HL-60 (cell line): ENCODE data around the gene EPC1.
"Not testable (repeated sequence)": the region's sequence is repeated elsewhere in the genome, so short reads cannot be mapped to it uniquely, and the experiment has no call there.

Experiments used
- DNase-seq, 2 experiments: peaks; one replicate each; pipeline ENCODE4 v3.0.0-alpha.2; 2010 to 2020; ENCODE audit warnings: low read depth in 1 of 2, low spot score in 1 of 2
- H3K27ac ChIP-seq: fragments of 250-450 bp; sonication (Bioruptor Pico); replicated peaks from 2 replicates; pipeline ENCODE4 v1.5.1; 2020; ENCODE audit warnings: mild to moderate bottlenecking, moderate library complexity
- H3K27me3 ChIP-seq: fragments of 250-450 bp; sonication (Bioruptor Pico); 2 replicates; pipeline ENCODE4 v1.5.1; 2021; ENCODE audit warnings: mild to moderate bottlenecking, moderate library complexity; ENCODE audit not compliant: insufficient read depth, poor library complexity, severe bottlenecking
- H3K4me3 ChIP-seq: replicated peaks from 2 replicates; pipeline ENCODE4 v1.5.1; 2011; ENCODE audit warnings: mild to moderate bottlenecking, control low read depth, low read length; ENCODE audit not compliant: insufficient read depth
- GABPA ChIP-seq: IDR thresholded peaks from 2 replicates; pipeline ENCODE4 v1.6.1; 2012; ENCODE audit warnings: low read depth
- POLR2AphosphoS5 ChIP-seq: IDR thresholded peaks from 2 replicates; pipeline ENCODE4 v1.6.1; 2012; ENCODE audit warnings: low read depth
- REST ChIP-seq: IDR thresholded peaks from 2 replicates; pipeline ENCODE4 v1.6.1; 2012; ENCODE audit warnings: low read depth; ENCODE audit not compliant: insufficient replicate concordance
- SPI1 ChIP-seq: IDR thresholded peaks from 2 replicates; pipeline ENCODE4 v1.6.1; 2012; ENCODE audit warnings: low read depth, mild to moderate bottlenecking, borderline replicate concordance
- TF ChIP-seq, protein P1 (sequence below): IDR thresholded peaks from one replicate; pipeline ENCODE4 v1.5.1; 2011; ENCODE audit warnings: low read length, control low read depth, inconsistent platforms; ENCODE audit not compliant: insufficient read depth

EPC1 gene

DNA sequence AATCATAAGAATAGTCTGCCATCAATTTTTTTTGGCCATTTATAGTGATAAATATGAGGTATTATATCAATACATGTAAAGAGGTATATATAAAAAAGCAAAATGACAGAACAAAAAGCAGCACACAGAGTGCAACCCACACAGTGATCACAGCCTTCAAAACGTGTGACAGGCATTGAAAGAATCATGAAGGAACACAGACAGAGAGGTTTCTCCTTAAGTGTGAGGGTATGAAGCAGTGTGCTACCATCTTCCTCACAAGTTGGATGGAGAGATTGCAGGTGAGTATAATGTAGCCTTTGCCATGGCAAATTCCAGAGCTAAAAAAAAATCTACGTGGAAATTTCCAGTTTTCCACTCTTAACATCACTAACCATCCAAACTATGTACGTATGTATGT is 19.6 kb upstream of the EPC1 start:
- Histone ChIP-seq H3K27me3 (no peaks in the 10 kb centered on the region), H3K27ac (no peak overlapping the region), H3K4me3 (no peak overlapping the region)
- no peak for TF ChIP-seq REST
- no peak for TF ChIP-seq SPI1
- no peak for TF ChIP-seq GABPA
- no peak for TF ChIP-seq POLR2AphosphoS5
- TF ChIP-seq, protein P1, sequence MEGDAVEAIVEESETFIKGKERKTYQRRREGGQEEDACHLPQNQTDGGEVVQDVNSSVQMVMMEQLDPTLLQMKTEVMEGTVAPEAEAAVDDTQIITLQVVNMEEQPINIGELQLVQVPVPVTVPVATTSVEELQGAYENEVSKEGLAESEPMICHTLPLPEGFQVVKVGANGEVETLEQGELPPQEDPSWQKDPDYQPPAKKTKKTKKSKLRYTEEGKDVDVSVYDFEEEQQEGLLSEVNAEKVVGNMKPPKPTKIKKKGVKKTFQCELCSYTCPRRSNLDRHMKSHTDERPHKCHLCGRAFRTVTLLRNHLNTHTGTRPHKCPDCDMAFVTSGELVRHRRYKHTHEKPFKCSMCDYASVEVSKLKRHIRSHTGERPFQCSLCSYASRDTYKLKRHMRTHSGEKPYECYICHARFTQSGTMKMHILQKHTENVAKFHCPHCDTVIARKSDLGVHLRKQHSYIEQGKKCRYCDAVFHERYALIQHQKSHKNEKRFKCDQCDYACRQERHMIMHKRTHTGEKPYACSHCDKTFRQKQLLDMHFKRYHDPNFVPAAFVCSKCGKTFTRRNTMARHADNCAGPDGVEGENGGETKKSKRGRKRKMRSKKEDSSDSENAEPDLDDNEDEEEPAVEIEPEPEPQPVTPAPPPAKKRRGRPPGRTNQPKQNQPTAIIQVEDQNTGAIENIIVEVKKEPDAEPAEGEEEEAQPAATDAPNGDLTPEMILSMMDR = no peak
- no peak for DNase-seq

- TF ChIP-seq POLR2AphosphoS5 (no peak), SPI1 (no peak), GABPA (no peak)
- TF ChIP-seq, protein P1 = no peak
- DNase-seq = no peak
- Histone ChIP-seq H3K27ac (peak overlapping the region; percentile 59), H3K27me3 (no peaks in the 10 kb centered on the region), H3K4me3 (no peak overlapping the region)
Measured at GRCh38 chr10:32366111-32366510, 19.2 kb upstream of the EPC1 start.

DNA sequence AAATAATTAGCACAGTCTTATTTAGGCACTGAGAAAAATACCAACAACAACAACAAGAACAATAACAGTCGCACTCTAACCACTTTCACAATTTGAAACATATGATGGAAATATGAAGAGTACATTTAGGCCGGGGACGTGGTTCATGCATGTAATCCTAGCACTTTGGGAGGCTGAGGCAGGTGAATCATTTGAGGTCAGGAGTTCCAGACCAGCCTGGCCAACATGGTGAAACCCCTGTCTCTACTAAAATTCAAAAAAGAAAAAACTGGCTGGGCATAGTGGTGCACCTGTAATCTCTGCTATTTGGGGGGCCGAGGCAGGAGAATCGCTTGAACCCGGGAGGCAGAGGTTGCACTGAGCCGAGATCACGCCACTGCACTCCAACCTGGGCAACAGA is 18.4 kb upstream of the EPC1 start:
- not testable (repeated sequence) for H3K4me3 ChIP-seq, DNase-seq, H3K27me3 ChIP-seq, H3K27ac ChIP-seq

DNA sequence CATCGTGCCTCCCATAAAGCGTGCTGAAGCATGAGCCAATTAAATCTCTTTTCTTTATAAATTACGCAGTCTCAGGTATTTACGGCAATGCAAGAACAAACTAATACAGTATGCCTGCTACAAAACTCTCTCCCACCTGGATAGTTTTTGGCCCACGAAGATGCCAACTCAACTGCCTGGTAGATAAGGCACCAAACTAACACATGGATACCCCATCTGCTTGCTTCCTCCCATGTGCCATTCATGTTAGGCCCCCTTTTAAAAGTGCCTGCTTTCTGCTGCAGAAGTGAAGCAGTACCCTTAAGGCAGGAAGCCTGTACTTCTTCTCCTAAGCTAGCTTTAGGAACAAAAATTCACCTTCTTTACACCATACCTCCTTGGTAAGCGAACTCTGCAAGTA is 15.6 kb upstream of the EPC1 start:
- Histone ChIP-seq H3K4me3 (no peak overlapping the region), H3K27me3 (no peaks in the 10 kb centered on the region), H3K27ac (no peak overlapping the region)
- no peak for TF ChIP-seq GABPA
- TF ChIP-seq REST = no peak
- TF ChIP-seq, protein P1 = no peak
- TF ChIP-seq POLR2AphosphoS5 = no peak
- TF ChIP-seq SPI1 = no peak
- no peak for DNase-seq

DNA sequence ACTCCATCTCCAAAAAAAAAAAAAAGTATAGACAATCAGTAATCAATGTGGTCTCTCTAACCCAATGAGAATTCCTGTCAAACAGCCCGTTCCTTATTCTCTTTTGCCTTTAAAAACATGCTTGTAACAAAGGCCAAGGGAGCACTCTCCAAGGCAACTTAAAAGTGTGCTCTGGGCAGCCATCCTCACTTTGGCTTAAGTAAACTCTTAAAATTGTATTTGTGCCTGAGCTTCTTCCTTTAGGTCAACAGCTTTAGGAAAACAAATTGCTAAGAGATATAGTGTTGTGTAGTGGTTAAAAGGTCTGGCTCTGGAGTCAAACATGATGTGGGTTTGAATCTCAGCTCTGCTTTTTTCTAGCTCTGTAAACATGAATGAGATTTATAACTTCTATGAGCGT is 13.9 kb upstream of the EPC1 start:
- TF ChIP-seq POLR2AphosphoS5 = no peak
- TF ChIP-seq SPI1 = no peak
- TF ChIP-seq, protein P1 = no peak
- TF ChIP-seq REST = no peak
- no peak for TF ChIP-seq GABPA
- DNase-seq = no peak
- H3K27me3 ChIP-seq = no peaks in the 10 kb centered on the region
- H3K27ac ChIP-seq = no peak overlapping the region
- no peak overlapping the region for H3K4me3 ChIP-seq
